Ascending aorta (tissue), 2 donors: Measurements from ENCODE around the gene CDKL1. TPM values are rescaled to one million over a fixed set of nuclear protein-coding genes. Genes with fewer than 3 reads are reported as not detected.

Experiments used
- DNase-seq, 2 donors: peaks; one replicate each; pipeline ENCODE4 v3.0.0-alpha.2; 2019; ENCODE audit warnings: low spot score in 2 of 2
- H3K27ac ChIP-seq, 2 donors: fragments of 200-600 bp; sonication (generic); one replicate each; pipeline ENCODE4 v1.5.1; 2016 to 2017; ENCODE audit warnings: mild to moderate bottlenecking in 1 of 2
- H3K27me3 ChIP-seq: fragments of 200-600 bp; sonication (generic); one replicate; pipeline ENCODE4 v1.5.1; 2017
- H3K36me3 ChIP-seq, 2 donors: fragments of 200-600 bp; sonication (generic); one replicate each; pipeline ENCODE4 v1.5.1; 2016
- H3K4me1 ChIP-seq, 2 donors: fragments of 200-600 bp; sonication (generic); one replicate each; pipeline ENCODE4 v1.5.1; 2016 to 2017; ENCODE audit warnings: mild to moderate bottlenecking in 1 of 2
- H3K4me3 ChIP-seq, 2 donors: fragments of 200-600 bp; sonication (generic); one replicate each; pipeline ENCODE4 v1.5.1; 2016 to 2017; ENCODE audit warnings: mild to moderate bottlenecking in 1 of 2
- H3K9me3 ChIP-seq, 2 donors: fragments of 200-600 bp; sonication (generic); one replicate each; pipeline ENCODE4 v1.5.1; 2016
- CTCF ChIP-seq, 3 experiments: fragments of 200-600 bp in 2 of 3; fragments of 450-650 bp in 1 of 3; sonication (generic) in 2 of 3; IDR thresholded peaks; one replicate each; pipeline ENCODE4 v1.5.1; 2016 to 2019; ENCODE audit warnings: antibody characterized with exemption in 3 of 3, mild to moderate bottlenecking in 1 of 3, moderate library complexity in 1 of 3
- intact Hi-C: fragments of 100-400 bp; cut with DNase I; formaldehyde crosslinking; loops from one replicate; pipeline ENCODE4 v1.15.1; 2023
- total RNA-seq: library from RNA; depleted of rRNA; stranded (reverse); fragments of >200 nt; gene quantifications from one replicate; pipeline ENCODE4 v1.1.0, GENCODE V29; 2016

Gene CDKL1
- total RNA-seq, 1 donor from 2014 or later: 0.85 TPM

DNA sequence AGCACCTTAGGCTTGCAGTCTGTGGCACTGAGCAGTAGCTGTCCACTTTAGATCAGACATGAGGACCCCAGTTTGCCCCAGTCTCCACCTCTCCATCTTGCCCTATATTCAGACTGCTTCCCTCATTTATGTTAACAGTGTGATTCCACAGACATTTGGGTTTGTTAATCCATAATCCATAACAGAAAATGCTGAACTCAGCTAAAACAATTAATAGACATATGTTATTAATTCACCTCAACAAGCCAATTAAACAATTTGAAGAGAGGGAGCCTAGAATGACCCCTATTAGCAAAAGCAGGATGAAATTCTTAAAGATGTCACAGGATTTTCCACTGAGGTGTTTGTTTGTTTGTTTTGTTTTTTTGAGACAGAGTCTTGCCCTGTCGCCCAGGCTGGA is 9.1 kb downstream of the CDKL1 start:
- H3K36me3 ChIP-seq: no peaks in the 10 kb centered on the region
- no peak overlapping the region for H3K4me3 ChIP-seq
- TF ChIP-seq CTCF (IDR thresholded peaks at IDR 0.05): no peak
- intact Hi-C loops: no loop called here
- no peak overlapping the region for H3K27ac ChIP-seq
- no peaks in the 10 kb centered on the region for H3K4me1 ChIP-seq
- DNase-seq: no peak
- no peaks in the 10 kb centered on the region for H3K27me3 ChIP-seq
- H3K9me3 ChIP-seq: no peaks in the 10 kb centered on the region

- no peaks in the 10 kb centered on the region for H3K4me1 ChIP-seq
- intact Hi-C loops: no loop called here
- no peaks in the 10 kb centered on the region for H3K36me3 ChIP-seq
- H3K4me3 ChIP-seq: no peak overlapping the region
- H3K9me3 ChIP-seq: no peaks in the 10 kb centered on the region
- no peak for TF ChIP-seq CTCF (IDR thresholded peaks at IDR 0.05)
- DNase-seq: no peak
- no peak overlapping the region for H3K27ac ChIP-seq
- no peaks in the 10 kb centered on the region for H3K27me3 ChIP-seq
These were observed 13.0 kb downstream of the CDKL1 start for GRCh38 chr14:50383618-50384225.

DNA sequence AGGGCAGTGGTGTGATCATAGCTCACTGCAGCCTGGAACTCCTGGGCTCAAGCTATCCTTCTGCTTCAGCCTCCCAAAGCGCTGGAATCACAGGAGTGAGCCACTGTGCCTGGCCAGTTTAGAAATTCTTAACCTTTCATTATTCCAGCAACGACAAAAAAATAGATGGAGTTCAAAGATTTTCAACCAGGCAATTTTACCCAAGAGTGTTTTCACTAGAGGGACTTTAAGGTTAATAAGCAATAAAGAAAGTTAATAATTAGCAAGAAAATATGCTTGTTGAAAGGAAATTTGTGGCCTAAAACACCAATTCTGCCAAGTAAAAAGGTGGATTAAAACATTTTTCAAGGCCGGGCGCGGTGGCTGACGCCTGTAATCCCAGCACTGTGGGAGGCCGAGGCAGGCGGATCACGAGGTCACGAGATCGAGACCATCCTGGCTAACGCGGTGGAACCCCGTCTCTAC is 14.8 kb downstream of the CDKL1 start:
- intact Hi-C loops: no loop called here
- no peak for TF ChIP-seq CTCF (IDR thresholded peaks at IDR 0.05)
- DNase-seq: no peak
- no peaks in the 10 kb centered on the region for H3K36me3 ChIP-seq
- no peak overlapping the region for H3K4me3 ChIP-seq
- H3K27ac ChIP-seq: no peak overlapping the region
- no peaks in the 10 kb centered on the region for H3K27me3 ChIP-seq
- H3K4me1 ChIP-seq: no peaks in the 10 kb centered on the region
- H3K9me3 ChIP-seq: no peaks in the 10 kb centered on the region

DNA sequence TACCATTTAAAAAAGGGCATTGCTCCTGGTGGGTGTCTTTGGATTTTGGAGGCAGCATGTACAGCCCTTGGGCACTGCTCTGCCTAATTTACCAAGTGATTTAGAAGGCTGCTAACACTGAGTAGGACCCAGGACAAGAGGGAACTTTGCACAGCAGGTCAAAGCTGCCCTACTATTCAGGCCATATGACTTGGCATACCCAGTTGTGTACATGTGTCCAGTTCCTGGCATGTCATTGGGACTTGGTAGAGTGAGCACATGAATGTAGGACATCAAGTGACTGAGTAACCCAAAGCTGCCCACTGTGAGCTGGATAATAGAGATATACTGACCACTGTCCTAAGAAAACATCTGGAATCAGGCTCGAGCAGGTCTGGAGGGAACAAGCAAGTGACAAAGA is 15.7 kb downstream of the CDKL1 start:
- Histone ChIP-seq H3K36me3 (no peaks in the 10 kb centered on the region), H3K27ac (no peak overlapping the region), H3K9me3 (no peaks in the 10 kb centered on the region), H3K27me3 (no peaks in the 10 kb centered on the region), H3K4me1 (no peaks in the 10 kb centered on the region), H3K4me3 (no peak overlapping the region)
- TF ChIP-seq CTCF (IDR thresholded peaks at IDR 0.05): no peak
- intact Hi-C loops: no loop called here
- no peak for DNase-seq

GRCh38 chr14:50380455-50380854 is 16.2 kb downstream of the CDKL1 start:
- Histone ChIP-seq H3K27ac (no peak overlapping the region), H3K4me3 (no peak overlapping the region), H3K4me1 (no peaks in the 10 kb centered on the region), H3K9me3 (no peaks in the 10 kb centered on the region), H3K36me3 (no peaks in the 10 kb centered on the region), H3K27me3 (no peaks in the 10 kb centered on the region)
- no peak for TF ChIP-seq CTCF (IDR thresholded peaks at IDR 0.05)
- no peak for DNase-seq
- intact Hi-C loops: no loop called here

DNA sequence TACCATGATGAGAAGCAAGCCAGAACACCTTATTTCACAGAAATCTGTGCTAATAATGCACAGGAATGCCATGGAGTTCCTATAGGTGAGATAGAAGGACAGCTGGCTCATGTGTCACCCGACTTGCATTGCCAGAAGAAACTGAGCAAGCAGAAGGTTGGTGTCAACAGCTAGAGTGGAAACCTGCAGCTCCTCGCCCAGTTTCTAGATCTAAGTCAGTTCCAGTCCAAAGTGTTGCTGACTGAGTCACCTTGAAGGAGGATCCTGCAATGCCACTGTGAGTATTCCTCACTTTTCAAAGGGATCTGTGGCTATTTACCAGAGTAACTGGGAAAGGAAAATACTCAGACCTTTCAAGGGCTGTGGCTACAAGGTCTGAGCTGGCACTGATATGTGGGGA is 17.1 kb downstream of the CDKL1 start:
- intact Hi-C loops: no loop called here
- no peak overlapping the region for H3K4me3 ChIP-seq
- TF ChIP-seq CTCF (IDR thresholded peaks at IDR 0.05): no peak
- H3K36me3 ChIP-seq: no peaks in the 10 kb centered on the region
- H3K27me3 ChIP-seq: no peaks in the 10 kb centered on the region
- no peaks in the 10 kb centered on the region for H3K9me3 ChIP-seq
- no peak for DNase-seq
- no peak overlapping the region for H3K27ac ChIP-seq
- no peaks in the 10 kb centered on the region for H3K4me1 ChIP-seq
